Heart left ventricle (tissue), 16 donors: Measurements from ENCODE around the gene DCN. TPM values are rescaled to one million over a fixed set of nuclear protein-coding genes. Genes with fewer than 3 reads are reported as not detected.

Experiments used
- ATAC-seq, 4 donors: fragments of 200-7000 bp; cut with Tn5 transposase; one replicate each; pipeline ENCODE4 v1.9.1; 2020 to 2022; ENCODE audit warnings: moderate library complexity in 4 of 4, mild to moderate bottlenecking in 3 of 4, moderate number of reproducible peaks in 1 of 4
- DNase-seq, 5 donors: peaks; one replicate each; pipeline ENCODE4 v3.0.0-alpha.2; 2020
- H3K27ac ChIP-seq, 12 donors: fragments of 200-600 bp; sonication (generic) in 4 of 12; one replicate each; pipeline versions ENCODE4 v1.5.0 to v1.8.0; 2016 to 2022; ENCODE audit warnings: mild to moderate bottlenecking in 2 of 12
- H3K27me3 ChIP-seq, 9 donors: fragments of 200-600 bp; sonication (generic) in 2 of 9; one replicate each; pipeline versions ENCODE4 v1.5.1 to v1.8.0; 2016 to 2022; ENCODE audit warnings: mild to moderate bottlenecking in 3 of 9
- H3K36me3 ChIP-seq, 9 donors: fragments of 200-600 bp; sonication (generic) in 2 of 9; one replicate each; pipeline versions ENCODE4 v1.5.0 to v1.8.0; 2018 to 2022; ENCODE audit warnings: mild to moderate bottlenecking in 2 of 9
- H3K4me1 ChIP-seq, 12 donors: fragments of 200-600 bp; sonication (generic) in 4 of 12; one replicate each; pipeline versions ENCODE4 v1.5.0 to v1.8.0; 2016 to 2022; ENCODE audit warnings: mild to moderate bottlenecking in 3 of 12
- H3K4me3 ChIP-seq, 12 donors: fragments of 200-600 bp; sonication (generic) in 4 of 12; one replicate each; pipeline versions ENCODE4 v1.5.0 to v1.8.0; 2017 to 2022; ENCODE audit warnings: mild to moderate bottlenecking in 9 of 12, moderate library complexity in 4 of 12
- H3K9me3 ChIP-seq, 12 donors: fragments of 200-600 bp; sonication (generic) in 4 of 12; one replicate each; pipeline versions ENCODE4 v1.5.0 to v1.8.0; 2016 to 2022; ENCODE audit warnings: mild to moderate bottlenecking in 1 of 12
- CTCF ChIP-seq, 12 donors: fragments of 200-600 bp; sonication (generic) in 4 of 12; IDR thresholded peaks; one replicate each; pipeline versions ENCODE4 v1.5.0 to v1.8.0; 2018 to 2022; ENCODE audit warnings: antibody characterized with exemption in 12 of 12, mild to moderate bottlenecking in 5 of 12
- POLR2A ChIP-seq, 2 donors: fragments of 450-650 bp; IDR thresholded peaks; one replicate each; pipeline ENCODE4 v1.6.1; 2017; ENCODE audit warnings: antibody characterized with exemption in 2 of 2, mild to moderate bottlenecking in 2 of 2, moderate library complexity in 2 of 2
- WGBS, 4 donors: extraction: QIAGEN DNeasy Blood & Tissue Kit in 2 of 4; methylation state at CpG; one replicate each; pipeline versions ENCODE4 v1.1.5 to v1.1.7; 2013 to 2018; 5-methylcytosine and 5-hydroxymethylcytosine counted together
- intact Hi-C, 10 donors: fragments of 100-400 bp; cut with DNase I; formaldehyde crosslinking; loops; one replicate each; pipeline versions ENCODE4 v1.11.1 to v1.14.2; 2022
- polyA plus RNA-seq, 2 donors: library from polyadenylated mRNA; stranded (reverse); fragments of 200-250 nt; gene quantifications; one replicate each; pipeline ENCODE4 v1.2.3, GENCODE V29; 2013
- total RNA-seq, 9 donors: library from RNA; depleted of rRNA in 2 of 9; stranded (reverse); fragments of >200 nt in 2 of 9; fragmentation: NEBNext Ultra II Directional in 3 of 9; extraction: Animal tissue kit (Norgen Biotek cat#: 25700) in 3 of 9; gene quantifications; one replicate each; pipeline versions ENCODE4 v1.1.0 to v1.2.4, GENCODE V29; 2016 to 2023
- donor health status: ischemic (EF 13 %, LVEDD 7.1; RV severe dilation, severe dysfunction).
- donor health status: healthy with polysubstance abuse.
- donor health status: DM: no; HTN: yes; CAD: no.
- donor health status: DM: no; HTN: no; CAD: no.
- donor health status: ischemic (EF 25% LVEDD 6.9; RV normal size, moderate dysfunction).
- donor health status: ischemic (EF 25% LVEDD 5.7; RV mildly dilated, moderate dysfunction).
- donor health status: healthy.
- donor health status: DM: yes; HTN: yes; CAD: no.
- donor health status: ischemic (EF 35%, LVEDD 5.7; RV mildly dilated, moderate dysfunction).
- donor health status: nonischemic (EF 11% LVEDD 7.7; RV severe dilation, severe dysfunction).
- donor health status: DM: yes; HTN: yes; CAD: no.
- donor health status: PGD.
- donor health status: ischemic (EF 29% LVEDD 5.4; RV normal size, mild dysfunction).
- donor health status: nonischemic (EF 23%, LVEDD 6.1; RV moderate dilation, normal function).

DCN gene
- total and polyA plus RNA-seq, 11 donors: 238 to 1,187 (median 536) TPM

GRCh38 chr12:91129662-91130362 is 52.8 kb downstream of the DCN start:
- DNase-seq (no peak), ATAC-seq (no peak)
- 85 to 91% (median 85%) methylated on average over 2 of the region's 2 CpGs for WGBS, 4 donors
- Histone ChIP-seq H3K36me3 (no peaks in the 10 kb centered on the region), H3K4me3 (no peak overlapping the region), H3K27me3 (no peaks in the 10 kb centered on the region), H3K27ac (no peak overlapping the region), H3K9me3 (no peaks in the 10 kb centered on the region), H3K4me1 (peaks cover 0 to 8% (median 0%) of the 10 kb centered on the region in 12 donors)
- intact Hi-C loops: loop anchor here in 1 of 10 donors (10.0 kb wide), 1 partner anchor 65 kb away; no protein-coding TSS in a partner anchor
- TF ChIP-seq POLR2A (IDR thresholded peaks at IDR 0.05) (no peak), CTCF (IDR thresholded peaks at IDR 0.05) (no peak)

- intact Hi-C loops: loop anchor here in 1 of 10 donors (10.0 kb wide), 1 partner anchor 63 kb away; no protein-coding TSS in a partner anchor
- DNase-seq (no peak), ATAC-seq (no peak)
- Histone ChIP-seq H3K9me3 (no peaks in the 10 kb centered on the region), H3K4me3 (no peak overlapping the region), H3K27me3 (no peaks in the 10 kb centered on the region), H3K27ac (no peak overlapping the region), H3K4me1 (peaks cover 0 to 8% (median 0%) of the 10 kb centered on the region in 12 donors), H3K36me3 (no peaks in the 10 kb centered on the region)
- WGBS, 4 donors: 89 to 97% (median 91%) methylated on average over 3 of the region's 3 CpGs
- TF ChIP-seq CTCF (IDR thresholded peaks at IDR 0.05): no peak
- no peak for TF ChIP-seq POLR2A (IDR thresholded peaks at IDR 0.05)
These were observed 54.9 kb downstream of the DCN start for GRCh38 chr12:91127751-91128150.

- TF ChIP-seq CTCF (IDR thresholded peaks at IDR 0.05) (no peak), POLR2A (IDR thresholded peaks at IDR 0.05) (no peak)
- 84 to 87% (median 87%) methylated on average over 2 of the region's 2 CpGs for WGBS, 4 donors
- Histone ChIP-seq H3K4me3 (no peak overlapping the region), H3K36me3 (no peaks in the 10 kb centered on the region), H3K9me3 (no peaks in the 10 kb centered on the region), H3K27me3 (no peaks in the 10 kb centered on the region), H3K27ac (no peak overlapping the region), H3K4me1 (peaks cover 0 to 5% (median 0%) of the 10 kb centered on the region in 12 donors)
- no peak for DNase-seq
- intact Hi-C loops: loop anchor here in 1 of 10 donors (10.0 kb wide), 1 partner anchor 63 kb away; no protein-coding TSS in a partner anchor
- ATAC-seq: no peak
These were observed 55.3 kb downstream of the DCN start for GRCh38 chr12:91127306-91127705.

- H3K36me3 ChIP-seq: no peaks in the 10 kb centered on the region
- H3K9me3 ChIP-seq: no peaks in the 10 kb centered on the region
- ATAC-seq: no peak
- no peak for TF ChIP-seq CTCF (IDR thresholded peaks at IDR 0.05)
- no peak for TF ChIP-seq POLR2A (IDR thresholded peaks at IDR 0.05)
- no peak for DNase-seq
- no peak overlapping the region for H3K27ac ChIP-seq
- no peaks in the 10 kb centered on the region for H3K4me1 ChIP-seq
- intact Hi-C loops: loop anchor here in 1 of 10 donors (10.0 kb wide), 1 partner anchor 62 kb away; no protein-coding TSS in a partner anchor
- WGBS, 4 donors: 88 to 94% (median 91%) methylated on average over 1 of the region's 1 CpG
- H3K27me3 ChIP-seq: no peaks in the 10 kb centered on the region
- H3K4me3 ChIP-seq: no peak overlapping the region
These were observed 56.1 kb downstream of the DCN start for GRCh38 chr12:91126516-91126915.
